WTC11 (cell line): ENCODE results near the gene SEPTIN8.

Source experiments
- CBFB ChIP-seq: sonication (generic); formaldehyde crosslinking; IDR thresholded peaks from 2 replicates; pipeline ENCODE4 v1.8.1; 2022; ENCODE audit warnings: mild to moderate bottlenecking, low read depth, missing genetic modification reagents
- CTCF ChIP-seq: fragments of 200-600 bp; IDR thresholded peaks from 2 replicates; pipeline ENCODE4 v1.8.0; 2022; ENCODE audit warnings: antibody characterized with exemption
- E2F1 ChIP-seq: sonication (generic); formaldehyde crosslinking; IDR thresholded peaks from 2 replicates; pipeline ENCODE4 v1.8.0; 2022; ENCODE audit warnings: mild to moderate bottlenecking, missing genetic modification reagents
- E2F4 ChIP-seq: sonication (generic); formaldehyde crosslinking; IDR thresholded peaks from 2 replicates; pipeline ENCODE4 v1.8.1; 2022; ENCODE audit warnings: low read depth, mild to moderate bottlenecking, moderate library complexity, missing genetic modification reagents, borderline replicate concordance
- MAX ChIP-seq: sonication (generic); formaldehyde crosslinking; IDR thresholded peaks from 2 replicates; pipeline ENCODE4 v1.8.0; 2022; ENCODE audit warnings: mild to moderate bottlenecking, missing genetic modification reagents
- MXD4 ChIP-seq: fragments of 250-450 bp; sonication (Bioruptor Pico); IDR thresholded peaks from 2 replicates; pipeline ENCODE4 v1.8.0; 2021; ENCODE audit warnings: mild to moderate bottlenecking, moderate library complexity, borderline replicate concordance
- USF2 ChIP-seq: sonication (generic); formaldehyde crosslinking; IDR thresholded peaks from 2 replicates; pipeline ENCODE4 v1.8.1; 2023; ENCODE audit warnings: mild to moderate bottlenecking, missing genetic modification reagents, moderate library complexity

GRCh38 chr5:132790201-132790865 is 13.3 kb upstream of the SEPTIN8 start:
- no peak for TF ChIP-seq CTCF
- TF ChIP-seq USF2 (CRISPR knock-in tag), result no peak
- no peak for TF ChIP-seq MXD4 (CRISPR knock-in tag)
- no peak for TF ChIP-seq E2F1
- TF ChIP-seq E2F4 (CRISPR knock-in tag), result no peak
- TF ChIP-seq CBFB (CRISPR knock-in tag), result no peak
- TF ChIP-seq MAX (CRISPR knock-in tag), result no peak
